Hematopoietic multipotent progenitor cell treated with erythropoietin and hydrocortisone succinate and interleukin-3 and kit ligand, for 17 days (in vitro differentiated cells): Measurements from ENCODE around the gene TOX3.

Experiments
- DNase-seq: peaks from one replicate; pipeline ENCODE4 v3.0.0-alpha.2; 2015; ENCODE audit warnings: low spot score

The TOX3 gene

GRCh38 chr16:52492789-52493357, 54.1 kb downstream of the TOX3 start:
- DNase-seq = no peak

GRCh38 chr16:52491216-52491615, 55.7 kb downstream of the TOX3 start:
- DNase-seq = no peak

GRCh38 chr16:52489894-52490293, 57.0 kb downstream of the TOX3 start:
- no peak for DNase-seq

DNA sequence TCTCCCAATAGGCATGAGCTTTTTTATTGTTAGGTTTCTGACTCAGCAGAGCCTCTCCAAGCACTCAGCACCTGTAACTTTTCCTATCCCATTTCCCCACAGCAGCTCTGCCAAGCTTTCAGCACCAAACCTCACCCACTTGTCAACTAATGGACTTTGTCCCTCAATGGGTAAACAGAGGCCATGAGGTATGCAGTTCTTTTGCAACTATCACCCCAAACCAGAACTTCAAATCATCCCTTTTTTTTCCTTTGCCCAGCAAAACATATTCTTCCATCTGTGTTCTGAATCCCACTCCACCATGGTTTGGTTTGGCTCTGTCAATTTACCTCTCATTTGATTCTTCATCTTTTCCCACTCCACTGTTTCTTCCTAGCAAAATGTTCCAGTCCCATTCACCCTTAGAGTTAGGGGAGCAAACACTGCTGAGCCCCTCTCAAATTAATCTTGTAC, 58.1 kb downstream of the TOX3 start:
- no peak for DNase-seq

- no peak for DNase-seq
Observed at GRCh38 chr16:52487849-52488457, 59.0 kb downstream of the TOX3 start.

GRCh38 chr16:52480237-52480636, 66.7 kb downstream of the TOX3 start:
- DNase-seq = no peak

DNA sequence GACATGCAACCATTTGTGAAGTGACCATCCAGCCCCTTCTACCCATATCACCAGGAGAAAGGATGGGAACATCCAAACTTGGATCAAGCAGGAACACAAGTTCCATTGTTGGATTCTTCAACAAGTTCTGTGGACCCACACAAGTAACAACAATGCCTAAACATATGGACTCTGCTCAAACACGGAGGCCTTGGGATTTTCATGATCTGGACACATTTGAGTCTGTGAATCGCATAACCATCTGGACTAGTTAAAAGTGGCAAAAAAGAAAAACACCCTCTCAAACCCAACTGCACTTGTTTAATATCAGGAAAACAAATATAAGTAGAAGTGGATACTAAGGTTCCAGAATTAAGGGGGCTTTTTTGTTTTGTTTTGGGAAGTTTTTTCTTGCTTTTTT, 70.8 kb downstream of the TOX3 start:
- no peak for DNase-seq

- no peak for DNase-seq
Observed at GRCh38 chr16:52474679-52475078, 72.3 kb downstream of the TOX3 start.

DNA sequence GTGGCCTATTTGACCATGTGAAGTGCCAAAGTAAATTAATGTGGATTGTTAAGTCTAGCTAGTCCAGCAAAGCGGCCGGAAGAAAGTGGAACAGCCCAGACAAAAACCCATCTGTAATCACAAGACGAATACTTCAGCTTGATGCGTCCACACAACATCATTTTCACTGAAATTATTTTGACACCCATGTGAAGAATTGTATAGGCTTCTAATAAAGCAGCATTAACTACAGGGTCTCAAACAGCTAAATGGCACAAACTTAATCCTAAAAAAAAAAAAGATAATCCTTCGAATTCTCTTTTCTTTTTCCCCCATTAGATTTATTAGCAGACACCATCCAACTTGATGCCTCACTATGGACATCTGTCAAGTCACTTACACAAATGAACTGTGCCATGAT, 73.8 kb downstream of the TOX3 start:
- DNase-seq = no peak

- no peak for DNase-seq
Observed at GRCh38 chr16:52471650-52472370, 75.1 kb downstream of the TOX3 start.

- DNase-seq = no peak
Observed at GRCh38 chr16:52470585-52470984, 76.4 kb downstream of the TOX3 start.

GRCh38 chr16:52469775-52470174, 77.2 kb downstream of the TOX3 start:
- no peak for DNase-seq

DNA sequence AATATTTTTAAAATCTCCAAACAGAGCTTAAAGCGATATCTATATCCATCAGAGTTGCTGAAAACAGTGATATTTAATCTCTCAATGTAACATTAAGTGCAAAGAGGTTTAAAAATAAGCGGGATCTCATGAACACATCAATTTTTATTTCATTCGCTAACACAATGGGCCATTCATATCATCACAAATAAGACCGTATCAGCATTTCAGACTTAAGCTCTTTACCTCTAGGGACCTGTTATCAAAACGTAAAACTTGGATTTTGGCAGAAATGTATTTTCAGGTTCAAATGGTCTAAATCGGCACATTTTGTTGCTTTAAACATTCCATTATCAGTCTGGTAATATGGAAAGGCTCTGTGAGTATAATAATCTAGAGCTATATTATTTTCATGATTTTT, 77.9 kb downstream of the TOX3 start:
- no peak for DNase-seq

GRCh38 chr16:52467753-52468152, 79.2 kb downstream of the TOX3 start:
- DNase-seq = no peak

- no peak for DNase-seq
Observed at GRCh38 chr16:52466994-52467393, 79.9 kb downstream of the TOX3 start.

DNA sequence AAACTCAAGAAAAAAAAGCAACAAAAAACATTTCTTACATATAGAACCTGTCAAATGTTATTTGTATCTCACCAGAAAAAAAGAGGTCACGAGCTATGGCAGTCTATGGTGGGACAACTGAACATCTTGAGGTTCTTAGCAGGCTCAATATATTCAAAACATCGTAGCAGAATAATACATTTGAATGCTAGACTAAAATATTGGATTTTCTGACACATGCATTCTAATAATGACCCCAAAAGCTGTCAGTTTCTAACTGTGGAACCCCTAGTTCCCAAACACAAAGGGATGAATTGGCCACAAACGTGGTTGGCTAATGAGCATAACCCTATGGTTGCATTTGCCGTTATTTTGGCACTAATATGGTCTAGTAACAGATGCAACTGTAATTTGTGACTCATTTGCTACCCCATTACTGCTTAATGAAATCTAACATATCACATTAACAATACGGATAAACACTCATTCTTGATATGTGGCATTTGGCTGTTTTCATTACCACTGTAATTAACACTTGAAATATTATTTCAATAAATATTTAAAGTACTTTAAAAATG, 81.2 kb downstream of the TOX3 start:
- no peak for DNase-seq

- no peak for DNase-seq
Observed at GRCh38 chr16:52463904-52464303, 83.0 kb downstream of the TOX3 start.

- DNase-seq = no peak
Observed at GRCh38 chr16:52462816-52463215, 84.1 kb downstream of the TOX3 start.

DNA sequence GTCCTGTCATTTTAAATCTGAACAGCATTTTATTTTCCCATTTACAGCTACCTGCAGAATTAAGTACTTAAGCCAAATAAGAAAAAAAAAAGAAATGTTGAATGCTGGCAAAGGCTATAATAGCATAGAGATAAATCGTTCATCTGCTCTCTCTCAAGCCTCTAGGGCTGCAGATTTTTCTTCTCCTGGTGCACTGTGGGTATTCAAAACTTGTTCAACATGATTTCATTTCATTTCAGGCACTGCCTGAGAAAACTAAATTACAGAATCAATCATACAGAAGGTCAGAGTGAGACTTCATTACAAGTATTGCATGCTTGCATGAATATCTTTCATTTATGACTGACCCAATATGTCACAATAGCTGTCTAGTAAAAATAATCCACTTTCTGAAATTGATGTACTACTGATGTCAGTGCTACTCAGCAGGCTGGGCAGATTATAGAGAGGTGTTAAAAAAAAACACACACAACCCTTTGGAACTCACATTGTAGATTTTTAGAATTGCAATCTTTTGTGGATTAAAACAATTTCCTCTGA, 86.2 kb downstream of the TOX3 start:
- DNase-seq = no peak

DNA sequence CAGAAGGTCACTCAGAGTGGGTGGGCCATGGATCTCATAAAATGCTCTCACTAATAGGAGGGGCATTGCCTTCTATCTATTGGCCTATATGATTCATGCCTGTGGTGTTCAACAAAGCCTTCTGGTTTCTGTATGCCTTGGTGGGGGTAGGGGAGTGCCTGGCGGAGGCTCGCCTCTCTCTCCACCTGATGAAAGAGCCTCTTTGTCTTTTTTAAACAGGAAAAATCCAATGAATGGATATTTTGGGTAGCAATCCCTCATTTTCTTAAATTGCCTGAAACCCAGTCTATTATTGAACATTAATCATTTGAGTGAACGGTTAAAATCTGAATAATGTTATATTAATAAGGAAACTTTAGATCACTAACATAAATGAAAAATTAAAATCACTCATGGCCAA, 90.6 kb downstream of the TOX3 start:
- no peak for DNase-seq

DNA sequence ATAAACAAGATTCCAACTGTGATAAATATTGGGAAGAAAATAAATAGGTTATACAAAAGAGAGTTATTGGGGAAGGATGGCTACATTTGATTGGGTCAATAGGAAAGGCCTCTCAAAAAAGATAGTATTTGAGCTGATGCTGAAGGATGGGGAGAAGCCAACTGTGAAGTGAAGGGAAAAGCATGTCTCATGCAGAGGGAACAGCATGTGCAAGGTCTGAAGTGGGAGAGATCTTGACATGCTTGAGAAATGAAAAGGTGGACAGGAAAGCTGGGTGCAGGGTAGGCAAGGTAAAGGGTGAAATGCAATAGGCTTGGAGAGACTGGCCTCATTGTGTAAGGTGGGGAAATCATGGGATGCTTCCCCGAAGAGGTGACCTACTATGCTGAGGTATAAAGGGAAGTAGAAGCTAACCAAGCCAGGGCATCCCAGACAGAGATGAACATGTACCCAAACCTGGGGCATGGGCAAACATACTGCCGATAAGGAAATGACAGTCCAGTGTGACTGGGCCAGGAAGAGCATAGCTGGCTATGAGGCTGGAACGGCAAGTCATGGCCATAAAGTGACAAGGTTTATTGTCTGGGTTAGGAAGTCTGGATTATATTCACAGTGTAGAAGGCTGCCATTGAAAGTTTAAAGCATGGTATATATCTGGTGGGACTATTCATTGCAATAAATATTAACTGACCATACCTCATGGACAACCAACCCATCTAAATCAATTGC, 91.2 kb downstream of the TOX3 start:
- no peak for DNase-seq

DNA sequence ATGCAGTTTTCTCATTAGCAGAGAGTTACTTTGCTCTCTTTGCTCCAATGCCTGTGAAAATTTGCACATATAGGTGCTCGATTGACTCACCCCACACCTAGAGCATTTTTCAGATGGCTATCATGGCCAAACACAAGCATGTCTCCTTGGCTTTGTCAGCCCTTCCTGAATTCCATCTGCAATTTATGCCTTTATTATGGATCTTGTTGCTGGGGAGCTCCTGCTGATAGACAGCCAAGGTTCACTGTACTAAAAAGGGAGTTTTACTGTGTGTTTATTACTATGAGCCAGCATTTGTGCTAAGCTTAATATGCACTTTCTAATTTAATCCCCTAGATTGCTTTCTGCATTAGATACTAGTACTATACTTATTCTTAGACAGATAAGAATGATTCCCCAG, 93.3 kb downstream of the TOX3 start:
- DNase-seq = no peak
